ENCODE measurements around the gene MDP1.

DNA sequence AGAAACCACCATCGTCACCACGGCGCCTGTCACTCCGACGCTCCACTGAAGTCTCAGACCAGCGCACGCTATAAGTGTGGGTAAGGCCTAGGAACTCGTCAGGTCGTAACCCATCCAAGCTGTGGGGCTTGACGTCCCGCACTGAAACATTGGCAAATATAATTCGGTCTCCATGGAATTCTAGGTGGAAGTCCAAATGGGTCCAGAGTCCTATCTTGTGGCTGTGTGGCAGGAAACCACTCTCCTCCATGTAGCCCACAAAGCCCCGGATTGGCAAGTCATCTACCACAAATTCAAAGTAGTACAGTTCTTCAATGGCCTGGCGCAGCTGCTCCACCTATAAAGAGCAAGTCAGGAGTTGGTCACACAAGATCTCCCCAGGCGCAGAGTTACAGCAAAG, 22.9 kb downstream of the MDP1 start:
- no peak for TF ChIP-seq CTCF (IDR thresholded peaks at IDR 0.05)
- no peak for TF ChIP-seq POLR2A (IDR thresholded peaks at IDR 0.05)

Measured in thyroid gland (tissue), 4 donors.